ENCODE data around the gene USP36.
"Not testable (repeated sequence)": the region's sequence is repeated elsewhere in the genome, so short reads cannot be mapped to it uniquely, and the experiment has no call there.

The USP36 gene

DNA sequence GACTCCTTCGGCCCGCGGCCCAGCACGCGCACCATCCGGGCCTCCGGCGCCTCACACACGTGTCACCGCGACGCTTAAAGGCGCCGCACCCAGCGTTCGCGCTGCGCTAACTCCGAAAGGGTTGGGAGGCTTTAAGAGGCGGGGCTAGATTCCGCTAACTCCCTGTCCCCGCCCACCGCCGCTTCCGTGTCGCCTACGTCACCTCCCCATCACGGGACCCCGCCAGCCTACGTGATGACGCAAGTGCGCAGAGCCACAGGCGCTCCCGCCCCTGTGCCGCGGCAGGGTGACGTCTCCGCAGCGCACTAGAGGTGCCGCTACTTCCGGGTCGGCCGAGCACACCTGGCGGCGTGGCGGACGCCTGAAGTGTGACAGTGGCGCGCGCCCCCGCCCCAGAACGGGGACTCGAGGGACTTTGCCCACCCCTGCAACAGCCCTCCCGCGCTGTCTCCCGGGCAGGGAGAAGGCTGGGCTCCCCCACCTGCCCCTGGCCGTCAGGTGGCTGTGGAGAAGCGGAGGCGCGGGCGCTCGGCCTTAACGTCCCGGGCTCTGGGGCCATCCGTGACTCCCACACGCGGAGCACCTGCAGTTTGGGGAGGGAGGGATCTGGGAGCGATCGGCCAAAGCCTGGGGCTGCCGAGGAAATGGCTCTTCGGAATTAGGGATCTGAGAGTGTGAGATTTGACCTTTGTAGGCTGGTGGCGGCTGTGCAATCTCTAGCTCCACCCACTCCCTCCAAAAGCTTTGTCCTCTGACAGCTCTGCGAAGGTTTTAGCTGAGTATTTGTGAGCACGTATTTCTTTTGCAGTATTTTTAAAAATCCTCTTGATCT lies at the start of gene USP36:
Gene USP36, minus strand, starts transcription at position 35 of the 832 bp plus-strand sequence. CDS start 4,451 bp downstream, outside the sequence.
- DNase-seq, result peak; percentile 89 to 97

DNA sequence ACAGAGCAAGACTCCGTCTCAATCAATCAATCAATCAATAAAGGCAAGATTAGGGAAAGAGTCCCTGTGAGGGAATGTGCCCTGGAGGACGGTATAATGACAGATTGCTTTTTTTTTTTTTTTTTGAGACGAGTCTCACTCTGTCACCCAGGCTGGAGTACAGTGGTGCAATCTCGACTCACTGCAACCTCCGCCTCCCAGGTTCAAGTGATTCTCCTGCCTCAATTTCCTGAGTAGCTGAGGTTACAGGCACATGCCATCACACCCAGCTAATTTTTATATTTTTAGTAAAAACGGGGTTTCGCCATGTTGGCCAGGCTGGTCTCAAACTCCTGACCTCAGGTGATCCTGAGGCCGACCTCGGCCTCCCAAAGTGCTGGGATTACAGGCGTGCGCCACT lies 49.5 kb upstream of the USP36 start:
- DNase-seq, result not testable (repeated sequence)

DNA sequence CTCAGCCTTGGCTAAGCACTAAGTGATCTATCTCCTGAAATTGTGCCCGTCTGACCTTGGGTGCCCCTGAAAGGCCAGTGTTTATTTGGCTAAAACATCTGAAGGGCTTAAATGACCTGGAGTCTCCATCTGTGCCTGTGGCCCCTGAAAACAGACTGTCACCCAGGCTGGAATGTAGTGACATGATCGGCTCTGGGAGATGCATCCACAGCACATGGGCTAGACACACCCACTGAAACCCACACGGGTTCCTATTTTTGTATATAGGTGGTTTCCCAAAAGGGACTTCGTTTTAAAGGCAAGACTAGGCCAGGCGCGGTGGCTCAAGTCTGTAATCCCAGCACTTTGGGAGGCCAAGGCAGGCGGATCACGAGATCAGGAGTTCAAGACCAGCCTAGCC lies 48.9 kb upstream of the USP36 start:
- no peak for DNase-seq

DNA sequence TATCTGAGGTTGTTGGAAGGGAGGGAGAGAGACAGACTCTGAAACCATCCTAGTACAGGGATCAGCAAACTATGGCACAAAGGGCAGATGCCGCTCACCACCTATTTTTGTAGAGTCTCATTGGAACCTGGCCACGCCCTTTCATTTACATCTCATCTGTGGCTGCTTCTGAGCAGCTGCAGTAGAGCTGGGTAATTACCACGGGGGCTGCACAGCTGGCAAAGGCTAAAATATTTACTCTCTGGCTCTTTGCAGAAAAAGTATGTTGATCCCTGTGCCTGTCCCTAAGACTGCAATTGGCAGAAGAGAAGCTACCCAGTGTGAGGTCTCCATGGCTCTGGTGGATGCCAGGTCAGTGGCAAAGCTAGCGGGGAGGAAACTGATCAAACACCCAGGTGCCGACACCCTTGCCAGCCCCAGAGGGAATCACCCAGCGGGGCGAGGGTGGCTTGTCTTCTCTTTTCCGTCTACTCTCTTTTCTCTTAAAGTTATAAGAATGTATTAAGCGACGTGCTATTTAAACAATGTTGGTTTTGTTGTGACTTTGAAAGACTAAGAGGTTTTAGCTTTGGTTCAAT lies 48.4 kb upstream of the USP36 start:
- no peak for DNase-seq

DNA sequence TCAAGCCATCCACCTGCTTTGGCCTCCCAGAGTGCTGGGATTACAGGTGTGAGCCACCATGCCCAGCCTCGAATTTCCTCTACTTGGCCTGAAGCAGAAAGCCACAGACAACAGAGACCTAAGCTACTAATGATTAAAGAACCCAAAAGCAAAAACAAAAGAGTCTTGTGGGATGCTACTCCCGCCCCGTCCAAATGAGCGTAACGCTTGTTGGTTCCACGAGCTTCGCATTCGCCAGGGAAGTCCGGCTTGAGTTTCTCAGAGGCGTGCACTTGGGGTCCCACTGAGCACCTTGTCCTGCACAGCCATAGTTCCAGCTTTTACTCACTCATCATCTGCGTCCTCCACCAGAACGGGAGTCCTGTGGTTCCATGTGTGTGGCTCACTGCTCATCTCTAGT lies 46.3 kb upstream of the USP36 start:
- DNase-seq, result no peak

DNA sequence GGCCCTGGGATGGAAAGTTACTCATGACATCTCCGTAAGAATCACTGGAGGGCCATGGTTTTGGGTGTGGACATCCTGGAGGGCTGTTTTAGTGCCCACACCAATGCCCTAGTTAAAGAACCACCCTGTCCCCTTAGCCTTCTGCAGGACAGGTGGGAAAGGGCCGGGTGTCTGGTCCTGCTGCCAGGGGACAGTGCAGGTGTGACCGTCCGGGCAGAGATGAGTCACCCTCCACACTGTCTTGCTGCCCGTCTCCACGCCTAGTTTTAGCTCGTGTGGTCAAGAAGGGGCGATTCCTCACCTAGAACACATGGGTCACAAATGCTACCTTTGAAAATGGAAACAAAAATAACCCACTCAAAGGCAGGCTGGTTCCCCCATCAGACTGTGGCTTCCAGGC lies 45.3 kb upstream of the USP36 start:
- no peak for DNase-seq

DNA sequence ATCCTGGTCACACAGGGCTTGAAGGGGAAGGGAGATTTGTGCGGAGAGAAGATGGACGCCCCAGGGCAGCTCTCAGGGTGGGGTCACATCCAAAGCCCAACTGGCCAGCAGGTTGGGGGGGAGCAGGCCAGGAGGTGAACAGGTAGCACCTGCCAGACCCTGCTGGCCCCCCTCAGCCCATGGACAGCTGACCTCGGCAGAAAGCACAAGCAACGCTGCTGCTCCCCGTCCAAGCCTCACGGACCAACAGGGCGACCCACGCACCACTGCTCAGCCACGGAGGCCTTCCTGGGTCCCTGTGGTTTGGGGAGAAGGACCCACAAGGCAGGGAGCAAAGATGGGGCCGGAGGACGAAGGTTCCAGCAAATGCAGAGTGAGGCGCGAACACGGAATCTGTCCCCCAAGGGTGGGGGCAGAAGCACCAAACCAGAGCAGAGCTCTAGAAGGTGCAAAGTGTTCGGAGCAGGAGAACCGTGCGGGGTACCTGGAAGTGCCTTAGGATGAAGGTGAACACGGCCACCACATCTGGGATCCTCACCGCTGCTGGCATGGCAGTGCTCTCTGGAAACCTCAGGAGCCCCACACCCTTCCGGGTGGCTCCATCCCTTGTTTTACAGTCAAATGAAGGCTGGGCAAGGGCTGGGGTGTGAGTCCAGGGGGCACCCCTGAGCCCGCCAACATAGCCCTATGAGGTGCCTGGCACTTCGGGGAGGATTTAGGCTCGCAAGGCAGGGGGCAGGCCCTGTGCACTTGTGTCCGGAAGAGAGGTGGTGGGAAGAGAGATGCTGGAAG lies 44.5 kb upstream of the USP36 start:
- DNase-seq, result no peak

DNA sequence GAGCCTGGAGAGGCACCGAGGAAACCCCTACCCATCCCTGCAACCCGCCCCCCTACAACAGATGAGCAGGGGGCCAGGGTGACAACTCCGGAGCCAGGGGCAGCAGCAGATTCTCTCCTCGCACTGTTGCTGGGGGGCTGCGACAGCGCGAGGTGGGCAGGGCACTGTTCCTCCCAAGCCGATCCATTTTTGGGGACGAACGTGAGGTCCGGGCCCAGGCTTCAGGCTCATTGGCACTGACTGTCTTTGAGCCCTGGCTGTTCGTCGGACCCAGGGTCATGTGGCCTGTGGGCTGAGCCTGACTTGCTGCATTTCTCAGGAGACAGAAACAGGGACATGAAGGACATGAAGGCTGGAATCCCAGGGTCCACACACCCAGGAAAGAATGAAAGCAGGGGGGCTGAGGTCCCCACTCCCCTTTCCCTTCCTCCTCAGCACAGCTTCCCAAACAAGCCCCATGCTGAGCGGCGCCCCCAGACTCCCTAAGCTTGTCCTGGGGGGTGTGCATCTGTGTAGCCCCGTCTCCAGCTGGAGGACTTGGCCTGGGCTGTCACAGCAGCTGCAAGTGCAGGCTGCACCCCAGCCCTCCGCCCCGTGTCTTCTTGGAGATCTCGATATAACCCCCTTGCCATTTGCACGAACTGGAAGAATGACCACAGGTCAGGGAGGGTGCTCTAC lies 43.7 kb upstream of the USP36 start:
- no peak for DNase-seq

DNA sequence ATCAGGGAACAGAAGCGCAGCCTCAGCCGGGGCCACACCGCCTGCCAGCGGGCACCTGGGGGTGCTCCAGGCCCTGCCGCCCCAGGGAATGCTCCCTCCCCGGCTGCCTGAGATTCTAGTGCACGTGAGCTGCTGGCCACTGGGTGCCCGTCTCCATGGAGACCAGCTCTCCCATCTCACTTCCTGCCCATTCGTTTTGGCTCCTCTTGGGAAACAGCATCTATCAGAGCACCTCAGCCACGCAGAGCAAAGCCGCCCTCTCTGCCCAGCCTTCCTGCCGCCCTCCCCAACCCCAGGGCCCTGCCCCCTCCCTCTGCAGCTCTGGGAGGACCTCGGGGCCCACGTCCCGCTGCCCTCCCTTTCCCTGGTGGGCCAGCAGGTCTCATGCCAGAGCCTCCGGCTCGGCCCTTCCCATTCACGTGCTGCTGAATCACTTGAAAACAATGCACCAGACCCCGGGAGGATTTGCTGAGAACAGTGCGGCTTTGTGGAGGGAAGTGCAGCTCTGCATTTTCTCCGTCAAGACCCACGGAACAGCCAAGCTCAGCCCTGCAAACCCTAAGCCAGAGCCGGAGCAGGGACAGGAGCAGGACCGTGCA lies 43.0 kb upstream of the USP36 start:
- DNase-seq, result peak; percentile 77 to 94

DNA sequence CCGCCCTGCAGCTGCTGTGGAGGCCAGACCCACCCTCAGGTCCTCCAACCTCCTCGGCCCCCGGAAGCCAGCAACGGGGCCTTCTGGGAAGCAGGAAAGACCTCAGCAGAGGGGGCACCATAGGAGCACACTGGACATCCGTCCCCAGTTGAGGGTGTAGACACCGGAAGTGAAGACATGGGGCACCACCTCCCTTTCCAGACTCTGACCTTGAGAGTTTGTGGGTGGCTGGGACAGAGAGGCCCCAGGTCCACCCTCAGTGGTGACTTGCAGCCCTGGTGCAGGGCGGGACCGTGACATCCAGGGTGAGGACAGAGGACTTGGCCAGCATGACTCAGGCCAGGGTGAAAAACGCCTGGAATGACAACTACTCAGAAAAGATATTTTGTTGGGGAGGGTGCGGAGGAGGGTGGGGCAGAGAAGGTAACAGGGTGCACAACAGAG lies 42.5 kb upstream of the USP36 start:
- peak; percentile 92 to 93 for DNase-seq

DNA sequence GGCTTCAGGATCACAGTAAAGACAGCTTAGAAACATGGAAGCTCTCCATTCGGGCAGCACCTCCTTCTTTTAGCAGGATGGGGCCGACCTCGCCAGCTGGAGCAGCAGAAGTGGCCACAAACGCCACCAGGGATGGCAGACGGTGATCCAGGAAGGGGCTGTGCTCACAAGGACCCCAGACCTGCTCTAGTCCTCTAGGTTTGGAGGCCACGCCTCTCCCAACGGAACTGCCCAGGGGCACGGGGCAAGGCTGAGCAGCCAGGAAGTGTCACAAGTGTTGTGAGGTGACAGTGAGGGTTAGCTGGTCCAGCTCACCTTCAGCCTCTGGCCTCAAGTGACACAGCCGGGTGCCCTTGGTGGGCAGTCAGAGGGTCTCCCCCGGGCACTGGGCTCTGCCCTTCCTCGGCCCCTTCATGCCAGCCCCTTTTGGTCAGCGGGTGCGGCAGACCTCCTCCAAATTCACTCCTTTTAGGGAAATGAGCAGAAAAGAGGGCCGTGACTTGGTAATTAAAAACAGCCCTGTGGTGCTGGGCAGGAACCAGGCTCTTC lies 42.0 kb upstream of the USP36 start:
- DNase-seq, result no peak

DNA sequence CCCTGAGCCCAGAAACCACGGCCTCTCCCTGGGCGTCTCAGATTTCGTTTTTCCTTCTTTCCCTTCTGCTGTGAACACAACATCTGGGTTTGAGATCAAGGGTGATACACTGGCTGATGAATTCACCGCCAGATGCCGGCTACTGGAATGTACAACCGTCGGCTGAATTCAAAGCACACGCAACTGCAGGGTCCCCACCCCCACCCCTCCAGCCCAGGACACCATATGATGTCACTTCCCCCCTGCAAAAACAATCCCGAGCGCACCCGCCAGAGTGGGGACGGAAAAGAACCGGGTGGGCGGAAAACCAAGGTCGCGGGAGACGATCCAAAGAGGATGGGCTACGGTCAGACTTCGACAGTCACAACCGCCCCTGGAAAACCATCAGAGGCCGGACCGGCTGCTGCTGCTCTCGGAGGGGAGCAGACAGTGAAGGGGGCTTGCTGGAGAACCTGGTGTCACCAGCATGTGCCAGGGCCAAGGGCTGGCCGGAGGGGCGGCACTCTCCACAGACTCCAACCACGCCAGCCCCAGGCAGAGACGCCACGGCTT lies 39.1 kb upstream of the USP36 start:
- no peak for DNase-seq

DNA sequence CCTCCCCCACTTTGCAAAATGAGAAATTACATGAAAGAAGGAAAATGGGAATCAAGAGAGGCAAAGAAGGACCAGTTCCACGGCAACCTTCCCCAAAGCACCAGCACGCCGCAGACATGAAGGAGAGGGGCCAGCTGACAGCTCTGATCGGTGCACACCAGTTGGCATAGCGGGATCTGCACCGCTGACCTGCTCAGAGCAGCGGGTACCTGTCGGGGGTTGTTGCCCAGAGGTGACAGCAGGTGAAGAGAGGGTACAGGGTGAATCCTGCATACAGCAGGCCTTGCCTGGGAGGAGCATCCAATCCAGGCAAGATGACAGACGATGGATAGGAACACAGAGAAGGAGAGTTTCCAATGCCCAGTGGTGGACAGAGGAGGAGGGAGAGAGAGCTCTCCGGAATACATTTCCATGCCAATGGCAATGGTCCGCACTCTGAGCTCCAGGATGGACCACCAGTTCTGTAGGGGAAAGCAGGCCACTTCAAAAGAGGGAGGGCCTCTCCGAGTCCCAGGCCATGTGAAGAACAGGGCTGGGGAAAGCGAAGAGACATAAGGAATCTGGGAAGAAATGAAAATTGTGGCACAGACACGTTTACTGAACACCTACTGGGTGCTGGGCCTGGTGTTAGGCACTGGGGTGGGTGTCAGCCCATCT lies 38.4 kb upstream of the USP36 start:
- DNase-seq, result no peak

DNA sequence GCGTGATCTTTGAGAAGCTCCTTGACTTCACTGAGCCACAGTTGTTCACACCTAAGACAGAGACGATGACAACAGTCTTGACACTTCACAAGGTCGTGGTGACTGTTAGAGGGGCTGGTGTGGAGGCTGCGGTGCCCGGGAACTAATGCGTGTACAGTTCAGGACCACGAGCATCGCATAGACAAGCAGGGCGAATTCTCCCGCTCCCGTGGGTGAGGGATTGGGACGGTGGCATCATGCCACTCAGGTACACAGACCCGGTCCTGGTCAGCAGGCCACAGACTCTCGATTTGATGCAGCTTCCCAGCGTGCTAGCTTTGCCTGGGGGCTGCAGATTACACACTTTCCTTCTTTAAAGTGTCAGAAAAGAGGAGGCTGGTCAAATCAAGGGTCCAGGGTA lies 37.6 kb upstream of the USP36 start:
- DNase-seq, result no peak

DNA sequence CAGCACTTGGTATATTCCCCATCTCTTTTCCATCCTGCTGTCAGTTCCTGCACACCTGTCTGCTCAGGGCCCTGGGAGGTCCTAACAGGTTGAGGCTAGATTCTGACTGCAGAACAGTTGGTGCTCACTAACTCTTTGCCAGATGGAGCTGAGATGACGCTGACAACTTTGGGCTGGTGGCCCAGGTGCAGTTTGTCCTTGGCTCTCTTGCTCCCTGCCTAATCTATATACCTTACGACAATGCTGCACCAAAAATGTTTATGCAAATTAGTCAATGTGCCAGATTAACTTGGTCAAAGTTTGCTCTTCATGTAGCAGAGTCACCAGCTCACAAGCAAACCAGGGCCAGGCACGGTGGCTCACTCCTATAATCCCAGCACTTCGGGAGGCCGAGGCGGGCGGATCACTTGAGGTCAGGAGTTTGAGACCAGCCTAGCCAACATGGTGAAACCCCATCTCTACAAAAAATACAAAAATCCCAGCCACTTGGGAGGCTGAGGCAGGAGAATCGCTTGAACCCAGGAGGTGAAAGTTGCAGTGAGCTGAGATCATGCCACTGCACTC lies 36.4 kb upstream of the USP36 start:
- not testable (repeated sequence) for DNase-seq

DNA sequence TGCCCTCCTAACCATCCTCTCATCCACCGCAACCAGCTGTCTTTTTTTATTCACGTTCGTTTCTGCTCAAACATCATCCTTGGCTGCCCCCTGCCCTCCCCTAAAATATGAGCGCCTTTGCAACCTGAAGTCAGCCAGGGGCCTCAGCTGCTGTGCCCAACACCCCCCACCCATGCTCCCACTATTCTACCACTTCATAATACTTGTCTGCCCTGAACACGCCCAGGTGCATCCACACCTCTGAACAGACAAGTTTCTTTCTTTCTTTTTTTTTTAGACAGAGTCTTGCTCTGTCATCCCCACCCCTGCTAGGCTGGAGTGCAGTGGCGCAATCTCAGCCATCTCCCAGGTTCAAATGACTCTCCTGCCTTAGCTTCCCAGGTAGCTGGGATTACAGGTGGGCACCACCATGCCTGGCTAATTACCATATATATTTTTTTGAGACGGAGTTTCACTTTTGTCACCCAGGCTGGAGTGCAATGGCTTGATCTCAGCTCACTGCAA lies 35.5 kb upstream of the USP36 start:
- no peak for DNase-seq

DNA sequence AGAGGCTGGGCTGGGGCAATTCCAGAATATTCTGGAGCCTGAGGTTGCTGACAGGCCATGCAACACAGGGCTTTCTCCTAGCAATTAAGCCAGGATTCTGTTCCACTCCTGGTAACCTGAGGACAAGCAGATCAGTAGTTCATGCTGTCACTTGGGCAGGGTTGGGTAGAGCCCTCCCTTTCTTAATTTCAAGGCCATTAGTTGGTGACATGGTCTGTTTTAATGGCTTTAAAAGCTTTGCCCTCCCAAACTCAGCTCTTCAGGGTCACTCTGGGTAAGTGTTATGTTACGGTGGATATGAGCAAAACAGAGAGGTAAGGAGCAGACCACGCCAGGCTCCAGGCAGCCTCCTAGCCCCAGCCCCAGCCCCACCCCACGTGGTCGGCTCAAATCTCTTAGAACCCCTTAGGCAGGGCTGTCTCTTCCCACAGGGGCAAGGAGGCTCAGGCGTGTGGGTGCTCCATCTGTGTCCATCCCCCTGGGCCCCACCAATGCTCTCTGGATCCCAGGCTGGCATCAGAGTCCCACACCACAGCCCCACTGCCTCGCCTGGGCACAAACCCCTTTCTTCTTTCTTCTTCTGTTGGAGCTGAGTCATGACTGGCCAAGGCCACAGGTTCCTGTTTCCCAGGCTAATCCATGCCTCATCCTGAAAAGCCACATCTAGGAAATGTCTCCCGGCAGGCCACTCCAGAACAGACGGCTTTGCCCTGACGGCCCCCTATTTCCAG lies 34.9 kb upstream of the USP36 start:
- peak in 1 of 2 experiments; percentile 4 for DNase-seq

DNA sequence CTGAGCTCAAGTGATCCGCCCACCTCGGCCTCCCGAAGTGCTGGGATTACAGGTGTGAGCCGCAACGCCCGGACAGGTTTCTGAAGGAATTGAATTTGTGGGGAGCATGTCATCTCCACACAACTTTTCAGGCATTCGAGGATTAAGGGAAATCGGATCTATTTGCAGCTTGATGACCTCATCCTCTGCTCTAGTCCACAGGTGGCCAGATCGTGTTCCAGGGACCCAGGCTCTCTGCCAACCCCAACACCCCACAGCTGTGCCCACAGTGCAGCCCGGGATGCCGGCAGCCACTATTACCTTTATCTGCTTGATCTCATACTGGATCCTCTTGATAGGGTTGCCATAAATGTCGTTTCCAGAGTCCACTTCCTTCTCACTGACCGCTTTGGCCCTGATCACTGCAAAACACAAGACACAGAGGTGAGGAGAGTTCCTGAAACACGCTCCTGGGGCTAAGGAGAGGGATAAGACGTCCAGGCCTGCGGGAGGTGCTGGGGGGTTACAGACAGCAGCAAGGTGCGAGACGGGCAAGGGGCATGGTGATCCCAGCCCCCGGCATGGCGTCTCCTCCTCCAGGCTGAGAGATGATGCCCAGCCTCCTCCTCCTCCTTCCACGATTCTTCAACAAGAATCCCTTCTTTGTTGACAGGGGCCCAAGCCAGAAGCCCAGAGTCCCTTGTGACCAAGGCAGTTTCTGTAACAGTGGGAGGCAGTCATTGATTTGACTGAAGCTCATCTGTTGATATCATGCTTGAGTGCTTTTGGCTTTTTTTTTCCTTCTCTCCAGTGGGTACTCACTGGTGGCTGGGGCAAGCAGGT lies 33.1 kb upstream of the USP36 start:
- no peak for DNase-seq

DNA sequence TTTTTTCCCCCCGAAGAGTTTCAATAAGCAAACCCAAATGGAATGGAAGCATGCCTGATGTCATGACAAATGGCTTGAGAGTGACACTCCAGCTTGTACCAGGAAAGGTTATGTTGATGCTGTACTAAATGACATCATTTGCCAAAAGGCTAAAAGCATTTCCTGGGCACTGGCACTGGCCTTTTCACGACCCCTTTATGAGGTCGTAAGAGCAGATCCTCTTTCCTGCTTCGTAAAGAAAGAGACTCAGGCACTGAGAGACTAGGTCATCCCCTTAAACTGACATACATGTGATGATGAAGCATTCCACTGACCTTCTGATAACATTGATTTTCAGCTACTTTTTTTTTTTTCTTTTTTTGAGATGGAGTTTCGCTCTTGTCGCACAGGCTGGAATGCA lies 31.9 kb upstream of the USP36 start:
- DNase-seq, result peak in 1 of 2 experiments; percentile 12

Measured in SW 1271 (cell line).